NCI-H2196 treated with DMSO at 0.1 percent for 48 hours (cell line): ENCODE data around the gene MYF5.

Experiments
- DNase-seq: peaks from one replicate; lab custom pipeline; 2025; ENCODE audit not compliant: unreplicated experiment; lab: John Stamatoyannopoulos, UW

The MYF5 gene

GRCh38 chr12:80756875-80757274, 40.2 kb downstream of the MYF5 start:
- no peak for DNase-seq

- no peak for DNase-seq
Measured at GRCh38 chr12:80761838-80762237, 45.1 kb downstream of the MYF5 start.

- no peak for DNase-seq
Measured at GRCh38 chr12:80763874-80764273, 47.2 kb downstream of the MYF5 start.

GRCh38 chr12:80766210-80766609, 49.5 kb downstream of the MYF5 start:
- no peak for DNase-seq

GRCh38 chr12:80766897-80767296, 50.2 kb downstream of the MYF5 start:
- DNase-seq: no peak
